Measurements from ENCODE around the gene PRUNE2. TPM values are rescaled to one million over a fixed set of nuclear protein-coding genes. Genes with fewer than 3 reads are reported as not detected.

The PRUNE2 gene
- total RNA-seq, 1 donor: 0.31 TPM

DNA sequence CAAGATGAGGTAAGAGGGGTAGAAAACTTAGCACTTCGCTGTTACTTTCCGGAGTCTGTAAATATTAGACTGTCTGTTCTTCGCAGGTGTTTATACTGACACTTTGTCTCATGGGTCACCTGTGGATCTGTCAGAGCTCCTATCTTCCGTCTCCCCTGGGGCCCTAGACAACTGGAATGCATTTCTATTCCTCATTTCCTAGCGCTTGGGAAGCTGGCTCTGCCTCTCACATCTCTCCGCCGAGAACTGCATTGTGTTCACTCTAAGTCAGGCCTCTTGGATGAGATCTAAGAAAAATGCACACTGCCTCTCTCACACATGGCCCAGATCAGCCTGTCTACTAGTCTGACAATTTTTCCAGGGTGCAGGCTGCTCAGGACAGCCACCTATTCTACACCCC is 102.2 kb downstream of the PRUNE2 start:
- Histone ChIP-seq H3K9me3 (ENCODE audit: low read depth, low read length) (no peaks in the 10 kb centered on the region), H3K4me3 (ENCODE audit: low read length) (no peak overlapping the region), H3K27me3 (ENCODE audit: insufficient read depth, low read length) (no peaks in the 10 kb centered on the region), H3K4me1 (ENCODE audit: insufficient read depth, low read length) (no peaks in the 10 kb centered on the region)

GRCh38 chr9:76803083-76803482 is 102.8 kb downstream of the PRUNE2 start:
- Histone ChIP-seq H3K27me3 (ENCODE audit: insufficient read depth, low read length) (no peaks in the 10 kb centered on the region), H3K4me1 (ENCODE audit: insufficient read depth, low read length) (no peaks in the 10 kb centered on the region), H3K9me3 (ENCODE audit: low read depth, low read length) (no peaks in the 10 kb centered on the region), H3K4me3 (ENCODE audit: low read length) (no peak overlapping the region)

DNA sequence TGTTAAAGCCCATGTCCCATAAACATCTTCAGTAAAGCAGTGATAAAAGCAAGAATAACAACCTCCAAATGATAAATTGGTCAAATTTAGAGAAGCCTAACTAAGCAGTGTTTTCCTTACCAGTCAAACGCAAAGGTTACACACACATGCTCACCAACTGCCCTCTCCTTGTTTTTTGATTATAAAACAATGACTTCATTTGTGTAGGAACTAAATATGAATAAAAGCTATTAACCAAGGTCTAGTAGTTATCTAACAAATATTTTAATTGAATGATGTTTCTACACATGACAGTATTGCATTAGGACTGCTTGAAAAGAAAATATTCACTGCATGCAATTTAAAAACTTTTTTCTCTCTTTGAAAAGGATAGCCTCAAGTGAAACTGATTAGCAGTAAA is 105.0 kb downstream of the PRUNE2 start:
- no peaks in the 10 kb centered on the region for H3K27me3 ChIP-seq (ENCODE audit: insufficient read depth, low read length)
- no peaks in the 10 kb centered on the region for H3K4me1 ChIP-seq (ENCODE audit: insufficient read depth, low read length)
- H3K4me3 ChIP-seq (ENCODE audit: low read length): no peak overlapping the region
- H3K9me3 ChIP-seq (ENCODE audit: low read depth, low read length): no peaks in the 10 kb centered on the region

DNA sequence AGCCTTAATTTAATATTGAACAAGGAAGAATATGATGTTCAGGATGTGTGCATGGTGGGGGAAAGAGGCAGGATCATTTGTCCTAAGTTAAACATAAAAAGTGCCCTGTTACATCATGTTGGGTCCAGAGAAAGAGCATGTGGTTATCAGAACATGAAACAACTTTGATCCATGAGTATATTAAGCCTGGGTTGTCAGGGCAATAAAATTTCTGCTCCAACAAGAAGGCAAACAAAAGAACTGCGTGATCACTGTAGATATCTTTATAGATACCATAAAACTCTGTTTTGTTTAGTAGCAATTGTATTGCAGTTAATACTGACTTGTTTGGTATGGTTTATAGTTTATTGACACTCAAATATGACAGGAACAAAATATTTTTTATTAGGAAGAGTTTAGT is 106.4 kb downstream of the PRUNE2 start:
- H3K4me1 ChIP-seq (ENCODE audit: insufficient read depth, low read length): no peaks in the 10 kb centered on the region
- no peaks in the 10 kb centered on the region for H3K27me3 ChIP-seq (ENCODE audit: insufficient read depth, low read length)
- H3K4me3 ChIP-seq (ENCODE audit: low read length): no peak overlapping the region
- H3K9me3 ChIP-seq (ENCODE audit: low read depth, low read length): no peaks in the 10 kb centered on the region

GRCh38 chr9:76798527-76798926 is 107.4 kb downstream of the PRUNE2 start:
- H3K27me3 ChIP-seq (ENCODE audit: insufficient read depth, low read length): no peaks in the 10 kb centered on the region
- no peaks in the 10 kb centered on the region for H3K4me1 ChIP-seq (ENCODE audit: insufficient read depth, low read length)
- H3K9me3 ChIP-seq (ENCODE audit: low read depth, low read length): no peaks in the 10 kb centered on the region
- H3K4me3 ChIP-seq (ENCODE audit: low read length): no peak overlapping the region

DNA sequence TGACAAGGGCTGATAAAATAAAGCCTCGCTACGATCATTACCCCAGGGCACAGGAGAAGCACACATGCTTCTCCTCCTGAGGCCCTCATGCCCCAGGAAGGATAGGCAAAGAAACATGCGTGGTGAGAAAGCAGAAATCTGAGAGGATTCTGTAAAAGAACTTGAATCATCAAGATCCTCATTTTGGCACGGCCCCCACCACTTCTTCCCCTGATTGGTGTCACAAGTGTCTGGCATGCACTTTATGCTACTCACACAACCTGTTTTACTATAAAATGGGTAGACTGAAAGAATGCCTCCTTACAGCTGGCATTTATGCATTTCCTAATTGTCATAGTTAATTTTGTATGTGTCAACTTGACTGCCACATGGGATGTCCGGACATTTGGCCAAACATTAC is 109.6 kb downstream of the PRUNE2 start:
- Histone ChIP-seq H3K9me3 (ENCODE audit: low read depth, low read length) (no peaks in the 10 kb centered on the region), H3K27me3 (ENCODE audit: insufficient read depth, low read length) (no peaks in the 10 kb centered on the region), H3K4me3 (ENCODE audit: low read length) (no peak overlapping the region), H3K4me1 (ENCODE audit: insufficient read depth, low read length) (no peaks in the 10 kb centered on the region)

DNA sequence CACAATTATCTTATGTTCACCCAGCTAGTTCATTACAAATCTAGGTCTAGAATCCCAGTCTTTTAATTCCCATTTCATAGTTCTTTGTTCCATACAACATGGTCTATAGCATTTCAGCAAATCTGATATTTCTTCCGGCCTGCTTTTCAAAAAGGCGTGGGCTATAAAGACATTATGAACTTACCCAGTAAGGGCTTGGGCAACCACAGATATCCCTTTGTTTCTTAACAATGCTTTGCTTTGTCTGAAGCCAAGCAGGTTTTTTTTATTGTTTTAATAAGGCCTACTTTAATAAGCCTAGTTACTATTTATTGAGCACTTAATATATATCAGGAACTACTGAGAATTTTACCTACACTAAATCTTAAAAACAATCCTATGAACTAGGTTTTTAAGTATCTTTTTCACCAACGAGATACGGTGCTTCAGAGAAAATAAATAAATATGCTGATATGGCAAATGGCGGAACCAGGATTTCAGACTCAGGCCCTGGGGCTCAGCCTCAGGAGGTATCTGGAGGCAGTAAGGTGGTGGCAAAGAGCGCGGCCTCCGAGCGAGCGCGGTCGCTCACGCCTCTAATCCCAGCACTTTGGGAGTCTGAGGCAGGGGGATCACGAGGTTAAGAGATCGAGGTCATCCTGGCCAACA is 112.0 kb downstream of the PRUNE2 start:
- Histone ChIP-seq H3K4me1 (ENCODE audit: insufficient read depth, low read length) (no peaks in the 10 kb centered on the region), H3K4me3 (ENCODE audit: low read length) (no peak overlapping the region), H3K9me3 (ENCODE audit: low read depth, low read length) (no peaks in the 10 kb centered on the region), H3K27me3 (ENCODE audit: insufficient read depth, low read length) (no peaks in the 10 kb centered on the region)

GRCh38 chr9:76789840-76790239 is 116.1 kb downstream of the PRUNE2 start:
- no peaks in the 10 kb centered on the region for H3K9me3 ChIP-seq (ENCODE audit: low read depth, low read length)
- no peak overlapping the region for H3K4me3 ChIP-seq (ENCODE audit: low read length)
- no peaks in the 10 kb centered on the region for H3K4me1 ChIP-seq (ENCODE audit: insufficient read depth, low read length)
- no peaks in the 10 kb centered on the region for H3K27me3 ChIP-seq (ENCODE audit: insufficient read depth, low read length)

GRCh38 chr9:76787677-76788076 is 118.2 kb downstream of the PRUNE2 start:
- Histone ChIP-seq H3K4me1 (ENCODE audit: insufficient read depth, low read length) (no peaks in the 10 kb centered on the region), H3K27me3 (ENCODE audit: insufficient read depth, low read length) (no peaks in the 10 kb centered on the region), H3K9me3 (ENCODE audit: low read depth, low read length) (no peaks in the 10 kb centered on the region), H3K4me3 (ENCODE audit: low read length) (no peak overlapping the region)

GRCh38 chr9:76785501-76785900 is 120.4 kb downstream of the PRUNE2 start:
- Histone ChIP-seq H3K4me3 (ENCODE audit: low read length) (no peak overlapping the region), H3K9me3 (ENCODE audit: low read depth, low read length) (no peaks in the 10 kb centered on the region), H3K4me1 (ENCODE audit: insufficient read depth, low read length) (no peaks in the 10 kb centered on the region), H3K27me3 (ENCODE audit: insufficient read depth, low read length) (no peaks in the 10 kb centered on the region)

GRCh38 chr9:76784881-76785280 is 121.0 kb downstream of the PRUNE2 start:
- Histone ChIP-seq H3K4me3 (ENCODE audit: low read length) (no peak overlapping the region), H3K9me3 (ENCODE audit: low read depth, low read length) (no peaks in the 10 kb centered on the region), H3K4me1 (ENCODE audit: insufficient read depth, low read length) (no peaks in the 10 kb centered on the region), H3K27me3 (ENCODE audit: insufficient read depth, low read length) (no peaks in the 10 kb centered on the region)

GRCh38 chr9:76772686-76773445 is 133.0 kb downstream of the PRUNE2 start:
- no peaks in the 10 kb centered on the region for H3K27me3 ChIP-seq (ENCODE audit: insufficient read depth, low read length)
- no peak overlapping the region for H3K4me3 ChIP-seq (ENCODE audit: low read length)
- H3K4me1 ChIP-seq (ENCODE audit: insufficient read depth, low read length): no peaks in the 10 kb centered on the region
- H3K9me3 ChIP-seq (ENCODE audit: low read depth, low read length): no peaks in the 10 kb centered on the region

- no peaks in the 10 kb centered on the region for H3K27me3 ChIP-seq (ENCODE audit: insufficient read depth, low read length)
- no peaks in the 10 kb centered on the region for H3K4me1 ChIP-seq (ENCODE audit: insufficient read depth, low read length)
- H3K9me3 ChIP-seq (ENCODE audit: low read depth, low read length): no peaks in the 10 kb centered on the region
- no peak overlapping the region for H3K4me3 ChIP-seq (ENCODE audit: low read length)
These were observed 139.8 kb downstream of the PRUNE2 start for GRCh38 chr9:76766126-76766525.

- Histone ChIP-seq H3K4me3 (ENCODE audit: low read length) (no peak within 1 kb of the TSS), H3K9me3 (ENCODE audit: low read depth, low read length) (no peaks in the 10 kb centered on the region), H3K4me1 (ENCODE audit: insufficient read depth, low read length) (peaks cover 2% of the 10 kb centered on the region), H3K27me3 (ENCODE audit: insufficient read depth, low read length) (no peaks in the 10 kb centered on the region)
These were observed 141.8 kb downstream of the PRUNE2 start, which contains the start of gene PCA3 for GRCh38 chr9:76764138-76764537. TSS of gene PCA3 (plus strand) at chr9:76764438.

- no peaks in the 10 kb centered on the region for H3K9me3 ChIP-seq (ENCODE audit: low read depth, low read length)
- H3K4me1 ChIP-seq (ENCODE audit: insufficient read depth, low read length): peaks cover 4% of the 10 kb centered on the region
- H3K27me3 ChIP-seq (ENCODE audit: insufficient read depth, low read length): no peaks in the 10 kb centered on the region
- no peak overlapping the region for H3K4me3 ChIP-seq (ENCODE audit: low read length)
These were observed 144.5 kb downstream of the PRUNE2 start for GRCh38 chr9:76761448-76761847.

- Histone ChIP-seq H3K27me3 (ENCODE audit: insufficient read depth, low read length) (no peaks in the 10 kb centered on the region), H3K9me3 (ENCODE audit: low read depth, low read length) (no peaks in the 10 kb centered on the region)
These were observed 146.2 kb downstream of the PRUNE2 start for GRCh38 chr9:76759732-76760131.

More at GRCh38 chr9:76759732-76760131, 146.2 kb downstream of the PRUNE2 start:
- H3K4me3 ChIP-seq (ENCODE audit: low read length): no peak overlapping the region
- H3K4me1 ChIP-seq (ENCODE audit: insufficient read depth, low read length): peaks cover 4% of the 10 kb centered on the region
